Islet of Langerhans (tissue), 1 donor: ENCODE results near the gene SLC2A1.

Source experiments
- FAIRE-seq: peaks from one replicate; lab custom pipeline; 2011; peaks lifted over from hg19 to GRCh38; lab: Jason Lieb, UNC

SLC2A1 gene

GRCh38 chr1:42958488-42959319, at the start of gene SLC2A1:
Gene SLC2A1, minus strand, starts transcription at chr1:42958868. Its CDS starts 217 bp downstream, at chr1:42958651.
- no peak for FAIRE-seq

GRCh38 chr1:43007377-43008114, 48.9 kb upstream of the SLC2A1 start:
- no peak for FAIRE-seq

- no peak for FAIRE-seq
These were observed 47.0 kb upstream of the SLC2A1 start for GRCh38 chr1:43005460-43006361.

- FAIRE-seq = no peak
These were observed 46.2 kb upstream of the SLC2A1 start for GRCh38 chr1:43004587-43005459.

GRCh38 chr1:43002766-43003165, 44.1 kb upstream of the SLC2A1 start:
- FAIRE-seq = no peak

GRCh38 chr1:43002116-43002515, 43.4 kb upstream of the SLC2A1 start:
- FAIRE-seq = no peak

GRCh38 chr1:43001434-43001833, 42.8 kb upstream of the SLC2A1 start:
- no peak for FAIRE-seq

GRCh38 chr1:43000271-43000670, 41.6 kb upstream of the SLC2A1 start:
- FAIRE-seq = no peak

- no peak for FAIRE-seq
These were observed 40.6 kb upstream of the SLC2A1 start for GRCh38 chr1:42999308-42999707.

GRCh38 chr1:42998386-42998785, 39.7 kb upstream of the SLC2A1 start:
- no peak for FAIRE-seq

GRCh38 chr1:42996384-42996970, 37.8 kb upstream of the SLC2A1 start:
- no peak for FAIRE-seq

- no peak for FAIRE-seq
These were observed 35.0 kb upstream of the SLC2A1 start for GRCh38 chr1:42993502-42994136.

GRCh38 chr1:42992054-42992571, 33.4 kb upstream of the SLC2A1 start:
- no peak for FAIRE-seq

GRCh38 chr1:42990757-42991346, 32.2 kb upstream of the SLC2A1 start:
- FAIRE-seq = no peak

GRCh38 chr1:42983693-42984092, 25.0 kb upstream of the SLC2A1 start:
- FAIRE-seq = no peak

- FAIRE-seq = no peak
These were observed 24.6 kb upstream of the SLC2A1 start for GRCh38 chr1:42983253-42983652.

GRCh38 chr1:42982641-42983040, 24.0 kb upstream of the SLC2A1 start:
- no peak for FAIRE-seq

GRCh38 chr1:42981871-42982270, 23.2 kb upstream of the SLC2A1 start:
- no peak for FAIRE-seq

- no peak for FAIRE-seq
These were observed 22.7 kb upstream of the SLC2A1 start for GRCh38 chr1:42981255-42981805.
